ENCODE measurements around the gene ALKBH6. TPM values are rescaled to one million over a fixed set of nuclear protein-coding genes. Genes with fewer than 3 reads are reported as not detected.

ALKBH6 gene
- total and polyA plus RNA-seq, 2 of the 8 experiments (the other 6 are each of a cell fraction or from before 2014, with no cell fraction given) = 19.2 to 33.3 TPM

DNA sequence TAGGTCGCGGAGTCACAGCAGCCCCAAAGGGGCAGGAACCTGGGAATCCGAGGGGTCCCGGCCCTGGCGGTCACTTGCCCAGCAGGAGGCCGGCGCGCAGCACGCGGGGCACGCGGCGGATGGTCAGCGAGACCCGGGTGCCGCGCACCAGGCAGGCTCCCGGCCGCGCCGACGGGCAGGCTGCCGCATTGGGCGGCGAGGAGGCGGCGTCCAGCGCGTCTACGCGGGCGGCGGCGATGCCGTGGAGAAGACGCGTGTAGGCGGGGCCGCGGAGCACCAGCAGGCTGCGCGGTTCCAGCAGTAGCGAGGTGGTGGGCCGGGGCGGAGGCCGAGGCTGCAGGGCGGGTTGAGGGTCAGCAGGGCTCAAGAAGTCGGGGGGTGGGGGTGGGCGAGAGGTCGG, 4.8 kb downstream of the ALKBH6 start:
- peak overlapping the region; percentile 32; the same call in 1 of the 2 replicates for H3K18ac ChIP-seq (ENCODE audit: extremely low read depth, low read length)
- no peak overlapping the region for H3K23ac ChIP-seq (ENCODE audit: insufficient read length)
- H2AFZ ChIP-seq (ENCODE audit: low read length) = no peak overlapping the region
- no peak overlapping the region for H2BK12ac ChIP-seq (ENCODE audit: low read depth, low read length)
- no peak overlapping the region for H3K14ac ChIP-seq (ENCODE audit: insufficient read length)
- 0 out of 2 replicates have a peak overlapping the region, but pooled peaks have one; percentile 5 for H2BK5ac ChIP-seq (ENCODE audit: low read depth, low read length)
- H3K4me3 ChIP-seq (ENCODE audit: extremely low read depth in 1 of 4, insufficient read depth in 2 of 4, low read depth in 3 of 4, low read length in 4 of 4) = peak overlapping the region; percentile 42 to 78 (median 52)
- H3K79me2 ChIP-seq (ENCODE audit: control insufficient read depth in 1 of 2, insufficient read depth in 2 of 2, low read length in 2 of 2) = no peaks in the 10 kb centered on the region
- FAIRE-seq (no peak), DNase-seq (ENCODE audit: low read depth in 1 of 2, low spot score in 2 of 2) (peak in 1 of 2 experiments; percentile 82)
- no peak overlapping the region for H3K56ac ChIP-seq (replicated peaks; ENCODE audit: insufficient read length, low read depth, low read length)
- peak overlapping the region; percentile 57 to 78 for H3K4me2 ChIP-seq (ENCODE audit: insufficient read depth in 1 of 2, low read depth in 2 of 2, low read length in 2 of 2)
- peaks cover 0 to 4% (median 0%) of the 10 kb centered on the region in 4 experiments; a peak in 2 of 8 replicates for H3K36me3 ChIP-seq (ENCODE audit: control insufficient read depth in 2 of 4, insufficient read depth in 4 of 4, low read length in 3 of 4)
- H3K27ac ChIP-seq (ENCODE audit: low read depth, low read length) = no peak overlapping the region
- H3K9me3 ChIP-seq (ENCODE audit: insufficient read depth in 2 of 2, low read depth in 1 of 2, low read length in 1 of 2) = no peaks in the 10 kb centered on the region
- no peak overlapping the region for H2BK15ac ChIP-seq (ENCODE audit: low read length)
- no peaks in the 10 kb centered on the region for H3K27me3 ChIP-seq (replicated peaks in 1 of 4; ENCODE audit: control insufficient read depth in 3 of 4, extremely low read depth in 1 of 4, insufficient read depth in 3 of 4, low read length in 3 of 4)
- ChIA-PET POLR2A (ENCODE audit: partially characterized antibody) (interaction anchor here (0.7 to 1.9 kb wide), 12 partner anchors 8 to 148 kb away, joined by 3 to 10 read pairs (median 4); partner anchors contain the start of genes CLIP3, SDHAF1, THAP8 and WDR62), CTCF (ENCODE audit: partially characterized antibody) (interaction anchor here (0.5 to 2.3 kb wide), 4 partner anchors 11 to 408 kb away, joined by 3 to 19 read pairs (median 3); no protein-coding TSS in a partner anchor)
- H3K79me1 ChIP-seq (ENCODE audit: low read depth, low read length) = no peaks in the 10 kb centered on the region
- 3% methylated on average over 27 of the region's 50 CpGs; no CpG with 5 or more reads in 1 of the 2 experiments for WGBS, 2 experiments (ENCODE audit: extremely low coverage in 1 of 2, insufficient coverage in 1 of 2, insufficient read length in 1 of 2, insufficient replicate concordance in 2 of 2, low coverage in 1 of 2, low lambda C conversion rate in 2 of 2, missing lambda C conversion rate in 1 of 2)
- peaks cover 14% of the 10 kb centered on the region for H3K23me2 ChIP-seq (ENCODE audit: low read depth, low read length)
- H3K4ac ChIP-seq (replicated peaks; ENCODE audit: insufficient read length, low read depth, low read length) = no peak overlapping the region
- H2AK5ac ChIP-seq (ENCODE audit: low read depth, low read length) = no peak overlapping the region
- no peak overlapping the region for H2BK20ac ChIP-seq (ENCODE audit: low read length)
- no peaks in the 10 kb centered on the region for H4K20me1 ChIP-seq (replicated peaks in 1 of 2; ENCODE audit: control insufficient read depth in 1 of 2, insufficient read depth in 2 of 2, low read length in 2 of 2)
- no peak overlapping the region for H4K5ac ChIP-seq (ENCODE audit: insufficient read length, low read depth, low read length)
- H3K4me1 ChIP-seq (replicated peaks in 1 of 4; ENCODE audit: control insufficient read depth in 3 of 4, insufficient read depth in 4 of 4, low read length in 3 of 4) = peaks cover 0 to 16% (median 8%) of the 10 kb centered on the region in 4 experiments; a peak in 5 of 7 replicates
- H4K91ac ChIP-seq (replicated peaks; ENCODE audit: insufficient read length, low read length) = peak overlapping the region; percentile 28
- peak overlapping the region in 1 of 4 experiments; percentile 16; a peak in 1 of 7 replicates for H3K9ac ChIP-seq (replicated peaks in 1 of 4; ENCODE audit: extremely low read depth in 1 of 4, low read depth in 3 of 4, low read length in 3 of 4)
- H2BK120ac ChIP-seq (replicated peaks; ENCODE audit: low read depth, low read length) = no peak overlapping the region
- peak overlapping the region; percentile 77; the same call in 1 of the 2 replicates for H4K8ac ChIP-seq (ENCODE audit: extremely low read depth, insufficient read depth, low read length)
- TF ChIP-seq BACH1 (IDR thresholded peaks at IDR 0.05; ENCODE audit: low read length) = no peak
- TF ChIP-seq PHF8 (conservative IDR thresholded peaks at IDR 0.05; ENCODE audit: low read depth, low read length) = 0 out of 2 replicates have a peak, but pooled peaks have one; percentile 1
- no peak for TF ChIP-seq HDAC2 (IDR thresholded peaks at IDR 0.05; ENCODE audit: borderline replicate concordance in 1 of 2, low read depth in 2 of 2, low read length in 2 of 2)
- no peak for TF ChIP-seq NANOG (IDR thresholded peaks at IDR 0.05; ENCODE audit: insufficient read depth, low read depth, low read length, poor library complexity, severe bottlenecking)
- TF ChIP-seq CHD2 (IDR thresholded peaks at IDR 0.05; ENCODE audit: low read length) = no peak
- TF ChIP-seq KDM4A (IDR thresholded peaks at IDR 0.05; ENCODE audit: low read depth, low read length, severe bottlenecking) = peak; percentile 19
- no peak for TF ChIP-seq RFX5 (IDR thresholded peaks at IDR 0.05; ENCODE audit: borderline replicate concordance, low read depth, low read length)
- TF ChIP-seq CREB1 (IDR thresholded peaks at IDR 0.05) = peak; percentile 53; the same call in 1 of the 2 replicates
- peak; percentile 15 for TF ChIP-seq ASH2L (IDR thresholded peaks at IDR 0.05; ENCODE audit: low read length)
- TF ChIP-seq EP300 (IDR thresholded peaks at IDR 0.05; ENCODE audit: borderline replicate concordance in 1 of 2, low read depth in 2 of 2, low read length in 2 of 2) = no peak
- no peak for TF ChIP-seq CEBPB (IDR thresholded peaks at IDR 0.05; ENCODE audit: low read depth, low read length)
- no peak for TF ChIP-seq CBX5 (IDR thresholded peaks at IDR 0.05; ENCODE audit: low read depth, low read length)
- no peak for TF ChIP-seq YY1 (IDR thresholded peaks at IDR 0.05; ENCODE audit: low read depth, low read length)
